HG02938 (cell line): ENCODE data around the gene AJM1.
"Not testable (repeated sequence)": the region's sequence is repeated elsewhere in the genome, so short reads cannot be mapped to it uniquely, and the experiment has no call there.

ENCODE experiments used
- ATAC-seq: cut with Tn5 transposase; IDR thresholded peaks from one replicate; pipeline ENCODE4 v1.9.1; 2021; ENCODE audit warnings: mild to moderate bottlenecking, moderate library complexity; ENCODE audit not compliant: unreplicated experiment

The AJM1 gene

DNA sequence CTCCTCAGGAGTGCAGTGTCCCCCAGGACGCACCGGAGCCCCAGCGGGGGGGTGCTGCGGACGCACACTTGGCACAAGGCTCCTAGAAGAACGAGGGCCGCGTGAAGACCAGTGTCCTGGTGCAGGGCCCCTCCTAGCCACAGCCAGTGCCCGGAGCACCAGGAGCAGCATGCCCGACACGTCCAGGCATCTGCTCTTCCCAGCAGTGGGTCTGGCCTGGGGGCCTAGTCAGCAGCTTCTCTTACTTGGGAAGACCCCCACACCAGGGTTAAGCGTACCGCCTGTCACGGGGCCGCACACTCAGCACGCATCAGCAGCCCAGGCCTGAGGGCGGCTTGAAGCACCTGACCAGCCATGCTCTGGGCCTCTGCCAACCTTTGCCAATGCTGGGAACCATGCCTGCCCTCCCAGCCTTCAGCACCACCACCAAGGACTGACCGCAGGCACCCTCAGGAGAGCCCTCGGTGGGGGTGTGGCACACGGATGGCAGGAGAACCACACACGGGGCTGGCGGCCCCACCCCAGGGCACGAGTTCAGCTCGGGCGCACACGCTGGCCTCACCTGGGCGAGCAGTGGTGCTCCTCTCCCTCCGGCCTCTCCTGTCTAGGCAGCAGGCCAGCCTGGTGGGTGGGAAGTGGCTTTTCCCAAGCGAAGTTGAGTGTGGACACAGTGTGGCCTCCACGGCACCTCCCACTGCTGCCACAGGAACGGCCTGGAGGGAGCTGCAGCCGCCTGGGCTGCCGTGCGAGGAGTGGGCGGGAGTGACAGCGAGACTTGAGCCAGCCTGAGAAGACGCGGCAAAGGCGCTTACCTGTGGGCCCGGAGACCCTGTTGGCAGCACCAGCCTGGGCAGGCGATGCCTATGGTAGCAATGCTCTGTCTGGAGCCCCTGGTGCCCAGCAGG is 12.0 kb upstream of the AJM1 start:
- ATAC-seq, result no peak

DNA sequence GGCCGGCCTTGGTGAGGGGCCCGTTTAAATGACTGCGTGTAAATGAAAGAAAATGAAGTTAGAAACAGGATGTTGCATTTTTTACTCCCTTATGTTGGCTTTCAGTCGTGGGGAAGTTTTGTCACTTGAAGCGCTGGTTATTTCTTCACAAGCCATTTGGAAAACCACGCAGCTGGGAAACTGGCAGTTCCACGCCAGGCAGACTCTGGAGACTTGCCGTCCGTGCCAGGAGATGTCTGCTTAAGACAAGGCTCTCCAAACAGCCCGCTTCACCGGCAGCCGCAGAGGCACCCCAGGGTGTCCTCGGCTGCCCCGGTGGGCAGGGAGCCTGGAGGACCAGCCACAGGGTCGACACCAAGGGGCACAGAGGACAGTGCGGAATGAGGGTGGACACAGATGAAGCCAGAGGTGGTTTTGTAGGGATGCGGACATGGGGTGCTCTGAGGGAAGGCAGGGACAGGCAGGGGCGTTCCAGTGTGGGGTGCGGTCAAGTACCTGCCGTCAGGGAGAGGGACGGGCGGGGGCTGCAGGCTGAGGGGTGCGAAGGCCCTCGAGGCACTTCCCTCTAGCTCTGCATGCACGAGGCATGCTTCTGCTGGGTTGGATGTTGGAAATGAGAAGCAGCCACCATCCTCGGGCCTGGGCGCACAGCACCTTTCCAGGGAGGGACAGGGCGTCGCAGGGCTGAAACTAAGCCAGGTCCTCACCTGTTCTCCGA is 11.1 kb upstream of the AJM1 start:
- ATAC-seq, result no peak

DNA sequence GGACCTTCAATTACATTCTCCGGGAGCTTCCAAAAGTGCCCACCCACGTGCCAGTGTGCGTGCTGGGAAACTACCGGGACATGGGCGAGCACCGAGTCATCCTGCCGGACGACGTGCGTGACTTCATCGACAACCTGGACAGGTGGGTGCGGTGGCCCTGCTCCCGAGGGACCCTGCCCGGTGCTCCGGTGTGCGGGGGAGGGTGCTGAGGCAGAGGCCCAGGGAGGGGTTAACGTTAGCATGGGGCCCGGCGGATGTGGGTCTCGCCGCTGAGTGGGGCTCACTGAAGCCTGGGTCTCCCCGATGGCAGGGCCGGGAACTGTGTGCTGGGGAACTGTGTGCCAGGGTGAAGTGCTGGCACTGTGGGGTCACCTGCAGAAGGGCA is 10.6 kb upstream of the AJM1 start:
- ATAC-seq, result no peak

DNA sequence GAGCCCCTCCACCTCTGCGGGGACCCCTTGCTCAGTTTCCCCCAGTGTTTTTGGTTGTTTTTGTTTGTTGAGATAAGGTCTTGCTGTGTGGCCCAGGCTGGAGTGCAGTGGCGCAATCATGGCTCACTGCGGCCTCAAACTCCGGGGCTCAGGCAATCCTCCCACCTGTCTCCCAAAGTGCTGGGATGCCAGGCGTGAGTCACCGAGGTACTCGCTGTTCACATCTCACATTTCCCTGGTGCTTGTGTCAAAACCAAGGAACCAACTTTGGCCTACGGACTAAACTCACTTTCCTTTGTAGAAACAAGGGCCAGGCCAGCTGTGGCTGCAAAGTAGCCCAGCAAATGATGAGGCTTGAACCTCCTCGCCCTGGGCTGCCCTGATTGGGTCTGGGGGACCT is 9.7 kb upstream of the AJM1 start:
- ATAC-seq, result no peak

DNA sequence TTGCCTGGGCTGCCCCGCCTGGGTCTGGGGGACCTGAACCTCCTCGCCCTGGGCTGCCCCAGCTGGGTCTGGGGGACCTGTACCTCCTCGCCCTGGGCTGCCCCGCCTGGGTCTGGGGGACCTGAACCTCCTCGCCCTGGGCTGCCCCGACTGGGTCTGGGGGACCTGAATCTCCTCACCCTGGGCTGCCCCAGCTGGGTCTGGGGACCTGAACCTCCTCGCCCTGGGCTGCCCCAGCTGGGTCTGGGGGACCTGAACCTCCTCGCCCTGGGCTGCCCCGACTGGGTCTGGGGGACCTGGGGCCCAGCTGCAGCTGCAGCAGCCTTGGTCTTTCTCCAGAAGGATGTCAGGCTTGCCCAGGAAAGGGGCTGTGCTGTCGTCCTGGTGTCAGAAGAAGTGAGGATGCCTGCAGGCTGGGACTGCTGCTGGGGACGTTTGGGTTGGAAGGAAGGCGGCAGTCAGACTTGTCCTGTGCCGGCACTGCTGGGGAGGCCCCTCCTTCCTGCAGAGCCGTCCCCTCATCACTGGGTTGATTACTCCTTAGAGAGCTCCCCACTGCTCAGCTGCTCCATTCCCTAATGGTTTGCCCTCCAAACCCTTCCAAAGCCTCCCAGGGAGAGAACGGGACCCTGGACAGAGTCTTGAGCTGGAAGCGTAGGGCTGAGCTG is 8.8 kb upstream of the AJM1 start:
- not testable (repeated sequence) for ATAC-seq

DNA sequence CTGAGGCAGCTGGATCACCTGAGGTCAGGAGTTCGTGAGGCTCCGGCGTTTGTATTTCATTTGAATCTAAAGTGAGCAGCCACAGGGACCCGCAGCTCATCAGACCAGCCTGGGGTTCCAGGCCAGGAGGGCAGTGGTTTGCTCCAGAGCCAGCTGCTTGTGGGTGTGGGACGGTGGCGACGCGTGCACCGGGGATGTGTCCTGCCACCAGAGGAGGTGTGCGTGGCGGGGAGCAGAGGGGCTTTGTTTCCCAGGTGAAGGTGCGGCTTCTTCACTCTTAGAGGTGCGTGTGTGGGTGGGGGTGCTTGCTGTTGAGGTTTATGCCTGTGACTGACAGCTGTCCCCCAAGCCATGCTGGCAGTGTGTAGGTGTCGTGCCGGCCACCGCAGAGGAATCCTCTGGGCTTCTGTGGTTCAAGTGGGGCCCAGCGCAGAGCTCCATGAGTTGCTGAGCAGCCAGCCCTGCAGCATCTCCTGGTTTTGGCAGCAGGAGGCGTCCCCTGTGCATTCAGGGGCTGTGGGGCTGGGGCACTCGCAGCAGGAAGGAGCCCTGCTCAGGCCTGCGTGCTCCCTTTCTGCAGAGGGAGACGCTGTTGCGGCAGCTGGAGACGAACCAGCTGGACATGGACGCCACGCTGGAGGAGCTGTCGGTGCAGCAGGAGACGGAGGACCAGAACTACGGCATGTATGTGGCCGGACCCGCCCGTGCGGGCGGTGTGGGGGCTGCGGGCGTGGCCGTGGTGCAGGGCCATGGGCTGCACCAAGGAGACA is 6.9 kb upstream of the AJM1 start:
- ATAC-seq, result no peak

DNA sequence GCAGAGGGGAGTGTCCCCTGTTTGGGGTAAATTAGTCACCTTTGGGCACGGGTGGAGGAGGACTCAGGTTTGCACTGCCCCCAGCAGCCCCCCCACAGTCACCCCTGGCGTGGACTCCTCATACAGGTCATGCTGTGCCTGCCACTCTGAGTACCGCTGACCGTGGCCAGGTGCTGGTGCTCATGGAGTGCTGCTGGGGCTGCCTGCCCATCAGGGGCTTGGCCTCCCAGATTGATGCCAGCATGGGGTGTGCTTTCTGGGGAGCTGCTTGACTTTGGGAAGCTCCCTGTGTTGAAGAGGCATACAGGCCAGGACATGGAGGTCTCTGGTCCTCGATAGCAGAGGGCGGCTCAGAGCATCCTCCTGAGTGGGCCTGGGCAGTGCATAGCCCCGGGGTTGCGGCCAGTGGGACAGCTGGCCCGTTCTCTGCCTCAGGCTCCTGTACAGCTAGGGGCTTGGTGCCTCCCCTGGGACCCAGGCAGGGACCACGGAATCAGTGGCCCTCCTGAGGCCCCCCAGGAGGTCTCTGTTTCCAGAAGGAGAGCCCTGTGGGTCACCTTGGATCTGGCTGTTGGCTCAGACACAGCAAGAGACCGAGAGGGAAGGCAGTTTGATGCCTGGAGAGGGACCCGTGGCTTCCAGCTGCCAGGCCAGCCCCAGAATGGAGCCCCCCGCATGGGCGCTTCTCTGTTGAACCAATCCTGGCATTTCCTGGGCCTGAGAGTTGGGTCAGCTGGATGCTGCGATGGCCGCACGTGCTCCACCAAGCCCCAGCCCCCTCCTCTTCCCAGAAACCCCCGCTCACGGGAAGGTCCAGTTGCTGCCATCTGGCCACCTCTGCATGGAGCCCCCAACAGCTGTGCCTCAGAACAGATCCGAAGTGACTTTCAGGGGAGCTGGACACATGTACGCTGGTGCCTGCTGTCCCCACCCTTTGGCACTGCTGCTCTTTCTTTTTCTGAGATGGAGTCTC is 6.1 kb upstream of the AJM1 start:
- no peak for ATAC-seq

DNA sequence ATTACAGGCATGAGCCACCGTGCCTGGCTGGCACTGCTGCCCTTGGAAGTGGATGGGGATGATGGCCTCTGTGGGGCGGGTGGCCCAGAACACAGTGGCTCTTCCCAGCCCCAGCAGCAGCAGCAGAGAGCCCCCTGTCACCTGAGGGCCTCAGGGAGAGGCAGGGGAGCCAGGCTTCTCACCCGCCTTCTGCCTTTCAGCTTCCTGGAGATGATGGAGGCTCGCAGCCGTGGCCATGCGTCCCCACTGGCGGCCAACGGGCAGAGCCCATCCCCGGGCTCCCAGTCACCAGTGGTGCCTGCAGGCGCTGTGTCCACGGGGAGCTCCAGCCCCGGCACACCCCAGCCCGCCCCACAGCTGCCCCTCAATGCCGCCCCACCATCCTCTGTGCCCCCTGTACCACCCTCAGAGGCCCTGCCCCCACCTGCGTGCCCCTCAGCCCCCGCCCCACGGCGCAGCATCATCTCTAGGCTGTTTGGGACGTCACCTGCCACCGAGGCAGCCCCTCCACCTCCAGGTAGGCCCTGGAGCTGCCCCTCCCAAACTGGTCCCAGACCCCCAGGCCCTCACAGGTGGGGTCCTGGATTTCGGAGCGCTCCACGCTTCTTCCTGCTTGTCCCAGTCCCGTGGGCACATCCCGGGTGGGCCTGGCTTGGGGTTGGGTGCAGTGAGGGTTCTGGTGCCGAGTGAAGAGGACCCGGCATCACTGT is 5.0 kb upstream of the AJM1 start:
- no peak for ATAC-seq

DNA sequence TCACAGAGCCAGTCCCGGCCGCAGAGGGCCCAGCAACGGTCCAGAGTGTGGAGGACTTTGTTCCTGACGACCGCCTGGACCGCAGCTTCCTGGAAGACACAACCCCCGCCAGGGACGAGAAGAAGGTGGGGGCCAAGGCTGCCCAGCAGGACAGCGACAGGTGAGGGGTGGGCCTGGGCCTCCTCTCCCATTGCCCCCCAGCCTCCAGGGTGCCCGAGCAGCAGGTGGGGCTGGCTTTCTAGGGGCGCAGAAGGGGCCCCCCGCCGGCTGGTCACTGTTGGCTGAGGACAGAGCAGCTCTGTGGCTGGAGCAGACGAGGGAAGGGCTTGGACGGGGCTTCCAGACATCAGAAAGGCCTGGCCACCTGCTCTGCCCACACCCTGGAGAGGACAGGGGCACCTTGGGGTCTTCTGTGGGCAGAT is 4.4 kb upstream of the AJM1 start:
- ATAC-seq, result not testable (repeated sequence)

DNA sequence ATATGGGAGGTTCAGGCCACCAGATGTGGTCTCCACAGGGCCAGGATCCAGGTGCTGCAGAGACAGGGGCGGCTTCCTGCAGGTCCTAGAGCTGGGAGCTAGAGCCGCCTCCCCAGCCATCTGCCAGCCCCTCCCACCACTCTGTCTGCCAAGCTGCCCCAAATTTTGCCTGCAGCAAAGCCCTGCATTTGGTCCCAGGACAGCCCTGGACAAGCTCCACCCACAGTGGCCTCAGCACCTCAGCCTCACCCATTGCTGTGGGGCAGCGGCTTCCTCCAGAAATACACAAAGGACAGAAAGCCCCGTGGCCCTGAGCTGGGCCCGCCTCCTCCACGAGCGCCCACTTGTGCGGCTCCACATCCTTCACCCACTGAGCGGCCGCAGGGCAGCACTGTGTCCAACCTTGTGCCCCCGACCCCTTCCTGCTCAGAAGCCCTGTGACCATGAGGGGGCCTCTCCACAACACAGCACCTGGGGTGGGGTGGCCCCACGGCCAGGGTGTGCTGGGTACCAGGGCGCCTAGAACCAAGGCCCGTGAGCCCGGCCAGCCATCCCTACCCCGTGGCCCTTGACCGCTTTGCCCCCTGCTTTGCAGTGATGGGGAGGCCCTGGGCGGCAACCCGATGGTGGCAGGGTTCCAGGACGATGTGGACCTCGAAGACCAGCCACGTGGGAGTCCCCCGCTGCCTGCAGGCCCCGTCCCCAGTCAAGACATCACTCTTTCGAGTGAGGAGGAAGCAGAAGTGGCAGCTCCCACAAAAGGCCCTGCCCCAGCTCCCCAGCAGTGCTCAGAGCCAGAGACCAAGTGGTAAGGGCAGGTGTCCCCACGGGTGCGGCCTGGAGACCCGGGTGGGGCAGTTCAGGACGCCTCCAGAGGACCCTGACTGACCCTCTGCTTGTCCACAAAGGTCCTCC is 3.7 kb upstream of the AJM1 start:
- no peak for ATAC-seq

DNA sequence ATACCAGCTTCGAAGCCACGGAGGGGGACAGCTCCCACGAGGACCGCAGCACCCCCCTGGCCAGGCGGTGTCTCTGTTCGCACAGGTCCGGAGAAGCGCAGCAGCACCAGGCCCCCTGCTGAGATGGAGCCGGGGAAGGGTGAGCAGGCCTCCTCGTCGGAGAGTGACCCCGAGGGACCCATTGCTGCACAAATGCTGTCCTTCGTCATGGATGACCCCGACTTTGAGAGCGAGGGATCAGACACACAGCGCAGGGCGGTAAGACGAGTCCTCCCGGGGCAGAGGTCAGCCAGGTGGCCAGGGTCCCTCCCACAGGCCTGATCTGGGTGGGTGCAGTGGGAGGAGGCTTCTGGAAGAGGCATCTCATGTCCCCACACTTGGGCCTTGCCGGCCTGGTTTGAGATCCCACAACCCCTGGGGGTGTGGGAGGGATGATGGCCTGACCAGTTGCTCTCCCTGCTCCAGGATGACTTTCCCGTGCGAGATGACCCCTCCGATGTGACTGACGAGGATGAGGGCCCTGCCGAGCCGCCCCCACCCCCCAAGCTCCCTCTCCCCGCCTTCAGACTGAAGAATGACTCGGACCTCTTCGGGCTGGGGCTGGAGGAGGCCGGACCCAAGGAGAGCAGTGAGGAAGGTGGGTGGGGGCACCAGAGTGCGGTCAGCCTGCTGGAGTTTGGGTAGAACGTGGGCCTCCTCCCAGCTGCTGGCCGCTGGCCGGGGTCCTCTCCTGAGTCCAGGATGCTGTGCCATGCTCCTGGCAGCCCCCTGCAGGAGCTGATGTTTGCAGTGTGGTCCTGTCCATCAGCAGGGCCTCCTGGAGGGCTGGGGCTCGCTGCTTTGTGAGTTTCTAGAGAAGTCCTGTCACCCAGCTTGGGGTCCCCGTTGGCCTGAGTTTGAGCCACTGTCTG is 2.8 kb upstream of the AJM1 start:
- no peak for ATAC-seq

DNA sequence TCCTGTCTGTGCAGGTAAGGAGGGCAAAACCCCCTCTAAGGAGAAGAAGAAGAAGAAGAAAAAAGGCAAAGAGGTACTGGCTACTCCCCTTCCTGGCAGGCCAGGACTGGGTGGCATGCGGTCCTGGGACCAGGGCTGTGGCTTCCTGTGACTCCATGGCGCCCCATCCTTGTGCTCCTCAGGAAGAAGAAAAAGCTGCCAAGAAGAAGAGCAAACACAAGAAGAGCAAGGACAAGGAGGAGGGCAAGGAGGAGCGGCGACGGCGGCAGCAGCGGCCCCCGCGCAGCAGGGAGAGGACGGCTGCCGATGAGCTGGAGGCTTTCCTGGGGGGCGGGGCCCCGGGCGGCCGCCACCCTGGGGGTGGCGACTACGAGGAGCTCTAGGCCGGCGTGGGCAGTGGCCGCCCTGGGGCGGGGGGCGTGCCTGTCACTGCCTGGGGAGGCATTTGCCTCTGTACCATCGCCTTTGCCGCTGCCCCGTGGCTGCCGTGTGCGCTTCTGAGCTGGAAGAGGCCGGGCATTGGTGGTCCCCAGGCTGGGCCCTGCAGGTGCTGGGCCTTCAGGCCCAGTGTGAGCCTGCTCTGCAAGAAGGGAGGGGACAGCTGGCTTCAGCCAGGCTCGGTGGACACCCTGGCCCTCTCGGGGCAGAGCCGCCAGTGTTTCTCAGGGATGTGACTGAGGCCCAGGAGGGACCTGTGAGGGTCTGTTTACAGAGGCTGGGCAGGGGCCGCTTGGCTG is 2.0 kb upstream of the AJM1 start:
- ATAC-seq, result no peak

DNA sequence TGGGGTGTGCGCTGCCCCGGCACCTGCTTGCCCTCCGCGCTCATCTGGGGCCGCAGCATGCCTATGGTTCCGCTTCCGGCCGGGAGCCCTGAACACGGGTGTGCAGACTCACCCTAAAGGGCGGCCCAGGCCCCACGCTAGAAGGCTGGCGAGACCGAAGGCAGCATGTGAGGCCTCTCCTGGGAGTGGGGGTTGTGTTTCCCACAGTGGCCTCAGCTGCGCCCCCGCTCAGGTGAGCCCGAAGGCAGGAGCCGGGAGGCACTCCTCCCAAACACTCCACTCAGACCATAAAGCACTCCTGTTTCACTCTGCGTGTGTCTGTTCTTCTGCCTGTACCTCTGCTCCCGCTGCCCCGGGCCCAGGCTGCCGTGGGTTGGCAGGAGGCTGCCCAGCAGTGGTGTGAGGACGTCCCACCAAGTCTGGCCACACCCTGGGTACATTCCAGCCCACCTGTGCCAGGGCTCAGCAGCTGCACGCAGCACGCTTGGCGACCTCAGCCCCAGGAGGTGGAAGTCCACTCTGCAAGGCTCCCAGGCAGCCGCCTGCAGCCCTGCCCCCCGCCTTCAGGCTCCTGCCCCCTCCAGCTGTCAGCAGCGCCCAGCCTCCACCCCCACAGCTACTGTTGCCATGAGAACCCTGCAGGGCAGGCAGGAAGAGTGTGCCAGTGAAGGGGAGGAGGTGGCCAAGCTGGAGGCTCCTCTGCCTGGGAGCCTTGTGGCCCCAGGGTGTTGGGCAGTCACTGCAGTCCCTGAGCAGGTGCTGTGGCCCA is 1.2 kb upstream of the AJM1 start:
- ATAC-seq, result no peak

DNA sequence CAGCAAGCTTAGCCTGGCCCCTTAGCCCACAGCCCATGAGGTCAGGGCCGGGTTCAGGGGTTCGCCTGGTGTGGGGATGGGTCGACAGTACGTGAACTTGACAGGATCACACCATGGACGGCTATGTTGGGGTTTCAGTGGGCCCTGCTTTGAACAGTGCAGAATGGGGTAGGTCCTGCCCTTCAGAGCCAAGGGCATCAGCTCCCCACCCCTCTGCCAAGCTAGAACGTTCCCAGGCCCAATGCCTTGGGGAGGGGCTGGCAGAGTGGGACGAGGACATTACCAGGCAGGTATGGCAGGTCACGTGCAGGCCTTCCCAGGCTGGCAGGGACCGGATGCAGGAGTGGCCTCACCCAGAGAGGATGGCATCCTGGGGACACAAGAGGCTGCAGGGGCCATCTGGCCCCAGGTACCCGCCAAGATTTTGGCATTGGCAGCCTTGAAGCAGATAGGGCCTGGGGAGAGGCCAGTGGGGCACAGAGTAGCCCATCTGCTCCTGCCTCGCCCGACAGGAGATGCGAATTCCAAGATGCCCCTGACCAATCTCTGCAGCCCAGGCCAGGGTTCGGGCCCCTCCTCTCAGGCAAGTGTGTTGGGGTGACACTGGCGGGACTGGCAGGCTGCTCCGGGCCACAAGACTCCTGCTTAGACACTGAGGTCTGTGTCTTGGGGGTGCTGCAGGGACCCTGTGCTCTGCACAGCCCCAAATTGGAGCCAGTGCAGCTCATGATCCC is 465 bp upstream of the AJM1 start:
- ATAC-seq, result not testable (repeated sequence)
